SK-N-SH (cell line): ENCODE measurements around the gene CSNK1A1L. TPM values are rescaled to one million over a fixed set of nuclear protein-coding genes. Genes with fewer than 3 reads are reported as not detected.

Source experiments
- CTCF ChIA-PET: fragments of 300-600, 350-600 bp; formaldehyde crosslinking; extraction: SDS; loops from one replicate; lab custom pipeline; 2021; lab: Yijun Ruan, JAX
- POLR2A ChIA-PET: fragments of 350-600 bp; sonication (Branson Sonifier 250); formaldehyde crosslinking; extraction: SDS; loops from one replicate; lab custom pipeline; 2020; ENCODE audit warnings: antibody characterized with exemption, inconsistent platforms; lab: Yijun Ruan, JAX
- DNase-seq: peaks from one replicate; pipeline ENCODE4 v3.0.0; 2012
- H2AFZ ChIP-seq: fragments of 200-600 bp; sonication (generic); 2 replicates; pipeline ENCODE4 v1.8.1; 2016; ENCODE audit warnings: antibody characterized with exemption, mild to moderate bottlenecking, low read depth
- H3F3A ChIP-seq: fragments of 200-600 bp; sonication (generic); replicated peaks from 2 replicates; pipeline ENCODE3; 2016; ENCODE audit warnings: antibody characterized with exemption, mild to moderate bottlenecking; ENCODE audit not compliant: insufficient read depth
- H3K27ac ChIP-seq, 2 experiments: fragments of 200-500 bp in 1 of 2; fragments of 200-600 bp in 1 of 2; sonication (Bioruptor generic) in 1 of 2; sonication (generic), shearing (Covaris generic) in 1 of 2; 2 replicates each; pipeline versions ENCODE4 v1.5.1 to v1.6.1; 2014 to 2016; ENCODE audit warnings: low read depth in 2 of 2, inconsistent platforms in 1 of 2, low read length in 1 of 2, mild to moderate bottlenecking in 1 of 2, mixed read lengths in 1 of 2
- H3K27me3 ChIP-seq: fragments of 200-600 bp; sonication (generic), shearing (Covaris generic); 2 replicates; pipeline ENCODE4 v1.6.1; 2016; ENCODE audit warnings: mixed run types; ENCODE audit not compliant: insufficient read depth
- H3K36me3 ChIP-seq, 2 experiments: fragments of 200-500 bp in 1 of 2; fragments of 200-600 bp in 1 of 2; sonication (Bioruptor generic) in 1 of 2; sonication (generic) in 1 of 2; replicated peaks in 1 of 2; 2 replicates each; pipeline versions ENCODE3 to v1.5.1; 2014 to 2016; ENCODE audit warnings: low read length in 1 of 2, mild to moderate bottlenecking in 1 of 2; ENCODE audit not compliant: insufficient read depth in 2 of 2, control insufficient read depth in 1 of 2
- H3K4me1 ChIP-seq, 2 experiments: fragments of 200-500 bp in 1 of 2; fragments of 200-600 bp in 1 of 2; sonication (Bioruptor generic) in 1 of 2; sonication (generic), shearing (Covaris generic) in 1 of 2; 2 replicates each; pipeline versions ENCODE4 v1.5.1 to v1.6.1; 2014 to 2016; ENCODE audit warnings: low read depth in 1 of 2, low read length in 1 of 2, mixed run types in 1 of 2; ENCODE audit not compliant: insufficient read depth in 2 of 2, control insufficient read depth in 1 of 2
- H3K4me2 ChIP-seq: fragments of 200-600 bp; sonication (generic), shearing (Covaris generic); 2 replicates; pipeline ENCODE4 v1.6.1; 2017; ENCODE audit warnings: mixed run types
- H3K4me3 ChIP-seq, 2 experiments: fragments of 200-500 bp in 1 of 2; fragments of 200-600 bp in 1 of 2; sonication (Bioruptor generic) in 1 of 2; sonication (generic), shearing (Covaris generic) in 1 of 2; 2 replicates each; pipeline versions ENCODE4 v1.5.1 to v1.8.1; 2014 to 2016; ENCODE audit warnings: low read depth in 2 of 2, inconsistent platforms in 1 of 2, low read length in 1 of 2, mild to moderate bottlenecking in 1 of 2, mixed read lengths in 1 of 2, moderate library complexity in 1 of 2
- H3K79me2 ChIP-seq: fragments of 200-600 bp; sonication (generic); 2 replicates; pipeline ENCODE4 v1.8.1; 2017; ENCODE audit warnings: mild to moderate bottlenecking; ENCODE audit not compliant: insufficient read depth
- H3K9ac ChIP-seq: fragments of 200-600 bp; sonication (generic); 2 replicates; pipeline ENCODE4 v1.6.1; 2017; ENCODE audit warnings: mixed run types
- H3K9me2 ChIP-seq: fragments of 200-600 bp; sonication (generic); 2 replicates; pipeline ENCODE4 v1.6.1; 2017; ENCODE audit warnings: mixed run types
- H3K9me3 ChIP-seq: fragments of 200-600 bp; sonication (generic); 2 replicates; pipeline ENCODE4 v1.6.1; 2017; ENCODE audit warnings: mixed run types, mild to moderate bottlenecking, moderate library complexity
- H4K20me1 ChIP-seq: fragments of 200-600 bp; sonication (generic); 2 replicates; pipeline ENCODE4 v1.6.1; 2017; ENCODE audit warnings: mild to moderate bottlenecking, mixed run types; ENCODE audit not compliant: insufficient read depth
- EZH2phosphoT487 ChIP-seq: fragments of 200-600 bp; sonication (generic); IDR thresholded peaks from 2 replicates; pipeline ENCODE4 v1.6.1; 2017; ENCODE audit warnings: low read depth, mixed run types, mild to moderate bottlenecking, antibody characterized with exemption, moderate library complexity, borderline replicate concordance
- FOSL2 ChIP-seq: IDR thresholded peaks from 2 replicates; pipeline ENCODE4 v1.4.0; 2012; ENCODE audit warnings: low read depth, mild to moderate bottlenecking, moderate library complexity, borderline replicate concordance
- JUND ChIP-seq: IDR thresholded peaks from 2 replicates; pipeline ENCODE4 v1.4.0; 2012
- MEF2A ChIP-seq: IDR thresholded peaks from 2 replicates; pipeline ENCODE4 v1.4.0; 2012; ENCODE audit warnings: low read depth, borderline replicate concordance
- MXI1 ChIP-seq: IDR thresholded peaks from 2 replicates; pipeline ENCODE4 v1.6.1; 2012; ENCODE audit warnings: mild to moderate bottlenecking, low read depth, low read length, improper control_type of control experiment
- NRF1 ChIP-seq: IDR thresholded peaks from 2 replicates; pipeline ENCODE4 v1.6.1; 2012; ENCODE audit warnings: low read depth, mild to moderate bottlenecking, low read length
- POLR2AphosphoS5 ChIP-seq: IDR thresholded peaks from 2 replicates; pipeline ENCODE4 v1.6.1; 2012; ENCODE audit warnings: low read depth, low read length
- RFX5 ChIP-seq: IDR thresholded peaks from 2 replicates; pipeline ENCODE4 v1.6.1; 2012; ENCODE audit warnings: mild to moderate bottlenecking, improper control_type of control experiment, low read length
- RXRA ChIP-seq: IDR thresholded peaks from 2 replicates; pipeline ENCODE4 v1.4.0; 2012; ENCODE audit warnings: low read depth, mild to moderate bottlenecking, borderline replicate concordance
- SIN3A ChIP-seq: IDR thresholded peaks from 2 replicates; pipeline ENCODE4 v1.6.1; 2012; ENCODE audit warnings: low read depth, mild to moderate bottlenecking, low read length, moderate library complexity, borderline replicate concordance
- TEAD4 ChIP-seq: IDR thresholded peaks from 2 replicates; pipeline ENCODE4 v1.4.0; 2012; ENCODE audit warnings: mild to moderate bottlenecking, borderline replicate concordance; ENCODE audit not compliant: insufficient read depth
- WGBS: methylation state at CpG from one replicate; pipeline ENCODE4 v1.1.6; 2017; ENCODE audit warnings: low lambda C conversion rate; 5-methylcytosine and 5-hydroxymethylcytosine counted together
- polyA plus RNA-seq, 3 experiments: library from polyadenylated mRNA; depleted of rRNA; stranded (reverse); fragments of >200 nt; gene quantifications; 2 replicates each; pipeline ENCODE4 v1.2.3, GENCODE V29; 2012
- TF ChIP-seq, protein P1 (sequence below): fragments of 150-350 bp; IDR thresholded peaks from 2 replicates; pipeline ENCODE4 v1.6.1; 2016; ENCODE audit warnings: mild to moderate bottlenecking, low read depth, low read length
- TF ChIP-seq, protein P2 (sequence below): fragments of 200-600 bp; sonication (generic); IDR thresholded peaks from 2 replicates; pipeline ENCODE4 v1.6.1; 2017; ENCODE audit warnings: antibody characterized with exemption, mild to moderate bottlenecking, moderate library complexity
- TF ChIP-seq, protein P3 (sequence below): IDR thresholded peaks from 2 replicates; pipeline ENCODE4; 2012
- TF ChIP-seq, protein P4 (sequence below): IDR thresholded peaks from 2 replicates; pipeline ENCODE4 v1.4.0; 2012; ENCODE audit warnings: low read depth
- TF ChIP-seq, protein P5 (sequence below): IDR thresholded peaks from 2 replicates; pipeline ENCODE4 v1.6.1; 2012; ENCODE audit warnings: mild to moderate bottlenecking, low read depth, low read length, moderate library complexity
- TF ChIP-seq, protein P6 (sequence below): IDR thresholded peaks from 2 replicates; pipeline ENCODE4 v1.4.0; 2012; ENCODE audit warnings: low read depth, borderline replicate concordance

CSNK1A1L gene
- polyA plus RNA-seq, 1 of the 3 experiments (the other 2 are of a cell fraction): not detected

DNA sequence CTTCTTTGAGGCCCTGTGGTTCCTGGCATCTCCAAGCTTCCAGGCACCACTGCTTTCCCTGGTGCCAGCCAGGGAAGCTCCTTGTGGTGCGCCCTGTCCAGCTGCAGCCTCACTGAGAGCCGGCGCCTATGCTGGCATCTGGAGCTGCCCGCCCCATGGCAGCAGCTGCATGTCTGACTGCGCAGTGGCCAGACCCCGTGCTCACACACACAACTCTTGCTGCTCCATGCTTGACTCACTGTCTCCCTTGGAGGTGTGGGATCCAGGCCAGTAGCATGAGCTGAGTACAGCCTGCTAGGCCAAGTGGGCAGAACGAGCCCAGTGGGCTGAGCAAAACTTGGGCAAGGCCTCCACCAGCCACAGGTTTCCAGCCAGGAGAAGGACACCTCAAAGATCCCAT, 34.5 kb downstream of the CSNK1A1L start:
- no peaks in the 10 kb centered on the region for H3K36me3 ChIP-seq
- no peaks in the 10 kb centered on the region for H3K27me3 ChIP-seq
- H3K4me2 ChIP-seq: no peak overlapping the region
- DNase-seq: no peak
- no peaks in the 10 kb centered on the region for H4K20me1 ChIP-seq
- H3K4me3 ChIP-seq: no peak overlapping the region
- peaks cover 8% of the 10 kb centered on the region for H3F3A ChIP-seq
- no peaks in the 10 kb centered on the region for H3K4me1 ChIP-seq
- POLR2A ChIA-PET: interaction anchor here (1.1 kb wide), 1 partner anchor 71 kb away, joined by 3 read pairs; the partner anchor contains the start of gene ALG5
- H3K9me2 ChIP-seq: no peaks in the 10 kb centered on the region
- no peaks in the 10 kb centered on the region for H3K9me3 ChIP-seq
- no peak overlapping the region for H3K27ac ChIP-seq
- no peak overlapping the region for H2AFZ ChIP-seq
- TF ChIP-seq RFX5: no peak
- TF ChIP-seq, protein P1, sequence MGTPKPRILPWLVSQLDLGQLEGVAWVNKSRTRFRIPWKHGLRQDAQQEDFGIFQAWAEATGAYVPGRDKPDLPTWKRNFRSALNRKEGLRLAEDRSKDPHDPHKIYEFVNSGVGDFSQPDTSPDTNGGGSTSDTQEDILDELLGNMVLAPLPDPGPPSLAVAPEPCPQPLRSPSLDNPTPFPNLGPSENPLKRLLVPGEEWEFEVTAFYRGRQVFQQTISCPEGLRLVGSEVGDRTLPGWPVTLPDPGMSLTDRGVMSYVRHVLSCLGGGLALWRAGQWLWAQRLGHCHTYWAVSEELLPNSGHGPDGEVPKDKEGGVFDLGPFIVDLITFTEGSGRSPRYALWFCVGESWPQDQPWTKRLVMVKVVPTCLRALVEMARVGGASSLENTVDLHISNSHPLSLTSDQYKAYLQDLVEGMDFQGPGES: no peak
- no peak for TF ChIP-seq MEF2A
- no peak for TF ChIP-seq FOSL2
- TF ChIP-seq, protein P2, sequence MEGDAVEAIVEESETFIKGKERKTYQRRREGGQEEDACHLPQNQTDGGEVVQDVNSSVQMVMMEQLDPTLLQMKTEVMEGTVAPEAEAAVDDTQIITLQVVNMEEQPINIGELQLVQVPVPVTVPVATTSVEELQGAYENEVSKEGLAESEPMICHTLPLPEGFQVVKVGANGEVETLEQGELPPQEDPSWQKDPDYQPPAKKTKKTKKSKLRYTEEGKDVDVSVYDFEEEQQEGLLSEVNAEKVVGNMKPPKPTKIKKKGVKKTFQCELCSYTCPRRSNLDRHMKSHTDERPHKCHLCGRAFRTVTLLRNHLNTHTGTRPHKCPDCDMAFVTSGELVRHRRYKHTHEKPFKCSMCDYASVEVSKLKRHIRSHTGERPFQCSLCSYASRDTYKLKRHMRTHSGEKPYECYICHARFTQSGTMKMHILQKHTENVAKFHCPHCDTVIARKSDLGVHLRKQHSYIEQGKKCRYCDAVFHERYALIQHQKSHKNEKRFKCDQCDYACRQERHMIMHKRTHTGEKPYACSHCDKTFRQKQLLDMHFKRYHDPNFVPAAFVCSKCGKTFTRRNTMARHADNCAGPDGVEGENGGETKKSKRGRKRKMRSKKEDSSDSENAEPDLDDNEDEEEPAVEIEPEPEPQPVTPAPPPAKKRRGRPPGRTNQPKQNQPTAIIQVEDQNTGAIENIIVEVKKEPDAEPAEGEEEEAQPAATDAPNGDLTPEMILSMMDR: no peak
- TF ChIP-seq, protein P3, sequence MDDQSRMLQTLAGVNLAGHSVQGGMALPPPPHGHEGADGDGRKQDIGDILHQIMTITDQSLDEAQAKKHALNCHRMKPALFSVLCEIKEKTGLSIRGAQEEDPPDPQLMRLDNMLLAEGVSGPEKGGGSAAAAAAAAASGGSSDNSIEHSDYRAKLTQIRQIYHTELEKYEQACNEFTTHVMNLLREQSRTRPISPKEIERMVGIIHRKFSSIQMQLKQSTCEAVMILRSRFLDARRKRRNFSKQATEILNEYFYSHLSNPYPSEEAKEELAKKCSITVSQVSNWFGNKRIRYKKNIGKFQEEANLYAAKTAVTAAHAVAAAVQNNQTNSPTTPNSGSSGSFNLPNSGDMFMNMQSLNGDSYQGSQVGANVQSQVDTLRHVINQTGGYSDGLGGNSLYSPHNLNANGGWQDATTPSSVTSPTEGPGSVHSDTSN: no peak
- no peak for TF ChIP-seq EZH2phosphoT487
- TF ChIP-seq MXI1: no peak
- TF ChIP-seq POLR2AphosphoS5: no peak
- TF ChIP-seq, all 33 proteins: peak for 0
- WGBS: 64% methylated on average over 3 of the region's 7 CpGs
- H3K79me2 ChIP-seq: no peaks in the 10 kb centered on the region
- no peak overlapping the region for H3K9ac ChIP-seq
- CTCF ChIA-PET: interaction anchor here (1.0 to 1.3 kb wide), 2 partner anchors 71 to 88 kb away, joined by 4 to 9 read pairs; partner anchors contain the start of genes ALG5 and EXOSC8

DNA sequence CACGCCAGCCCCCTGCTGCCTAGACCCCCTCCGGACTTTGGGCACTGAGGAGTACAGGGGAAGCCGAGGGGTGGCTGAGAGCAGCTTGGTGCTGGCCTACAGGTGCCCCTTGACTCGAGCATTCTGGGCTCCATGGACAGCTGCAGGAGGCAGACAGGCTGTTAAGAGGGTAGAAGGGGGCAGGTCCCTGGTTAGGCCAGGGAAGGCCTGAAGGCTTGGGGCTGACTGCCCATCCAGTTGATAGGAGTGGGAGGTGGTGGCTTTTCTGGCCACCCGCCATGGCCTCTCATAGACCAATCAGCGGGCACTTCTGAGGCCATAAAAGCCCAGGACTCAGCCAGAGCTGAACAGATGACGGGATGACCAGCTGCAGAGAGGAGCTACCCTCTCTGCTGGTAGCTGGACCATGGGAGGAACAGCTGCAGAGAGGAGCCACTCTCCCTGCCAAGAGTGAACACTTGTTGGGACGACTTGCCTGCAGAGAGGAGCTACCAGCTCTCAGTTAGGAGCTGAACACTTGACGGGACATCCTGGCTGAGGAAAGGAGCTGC, 35.2 kb downstream of the CSNK1A1L start:
- no peaks in the 10 kb centered on the region for H3K79me2 ChIP-seq
- no peaks in the 10 kb centered on the region for H3K9me3 ChIP-seq
- H3F3A ChIP-seq: peaks cover 8% of the 10 kb centered on the region
- POLR2A ChIA-PET: interaction anchor here (1.1 kb wide), 1 partner anchor 71 kb away, joined by 3 read pairs; the partner anchor contains the start of gene ALG5
- H2AFZ ChIP-seq: no peak overlapping the region
- no peaks in the 10 kb centered on the region for H3K27me3 ChIP-seq
- CTCF ChIA-PET: interaction anchor here (1.0 to 1.3 kb wide), 3 partner anchors 12 to 88 kb away, joined by 4 to 9 read pairs (median 4); partner anchors contain the start of genes ALG5 and EXOSC8
- no peaks in the 10 kb centered on the region for H3K4me1 ChIP-seq
- no peak overlapping the region for H3K9ac ChIP-seq
- H3K27ac ChIP-seq: no peak overlapping the region
- H3K4me3 ChIP-seq: no peak overlapping the region
- H4K20me1 ChIP-seq: no peaks in the 10 kb centered on the region
- peak; percentile 16 for DNase-seq
- H3K36me3 ChIP-seq: no peaks in the 10 kb centered on the region
- 66% methylated on average over 7 of the region's 9 CpGs for WGBS
- no peaks in the 10 kb centered on the region for H3K9me2 ChIP-seq
- no peak overlapping the region for H3K4me2 ChIP-seq
- TF ChIP-seq, protein P4, sequence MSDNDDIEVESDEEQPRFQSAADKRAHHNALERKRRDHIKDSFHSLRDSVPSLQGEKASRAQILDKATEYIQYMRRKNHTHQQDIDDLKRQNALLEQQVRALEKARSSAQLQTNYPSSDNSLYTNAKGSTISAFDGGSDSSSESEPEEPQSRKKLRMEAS: no peak
- TF ChIP-seq, protein P5, sequence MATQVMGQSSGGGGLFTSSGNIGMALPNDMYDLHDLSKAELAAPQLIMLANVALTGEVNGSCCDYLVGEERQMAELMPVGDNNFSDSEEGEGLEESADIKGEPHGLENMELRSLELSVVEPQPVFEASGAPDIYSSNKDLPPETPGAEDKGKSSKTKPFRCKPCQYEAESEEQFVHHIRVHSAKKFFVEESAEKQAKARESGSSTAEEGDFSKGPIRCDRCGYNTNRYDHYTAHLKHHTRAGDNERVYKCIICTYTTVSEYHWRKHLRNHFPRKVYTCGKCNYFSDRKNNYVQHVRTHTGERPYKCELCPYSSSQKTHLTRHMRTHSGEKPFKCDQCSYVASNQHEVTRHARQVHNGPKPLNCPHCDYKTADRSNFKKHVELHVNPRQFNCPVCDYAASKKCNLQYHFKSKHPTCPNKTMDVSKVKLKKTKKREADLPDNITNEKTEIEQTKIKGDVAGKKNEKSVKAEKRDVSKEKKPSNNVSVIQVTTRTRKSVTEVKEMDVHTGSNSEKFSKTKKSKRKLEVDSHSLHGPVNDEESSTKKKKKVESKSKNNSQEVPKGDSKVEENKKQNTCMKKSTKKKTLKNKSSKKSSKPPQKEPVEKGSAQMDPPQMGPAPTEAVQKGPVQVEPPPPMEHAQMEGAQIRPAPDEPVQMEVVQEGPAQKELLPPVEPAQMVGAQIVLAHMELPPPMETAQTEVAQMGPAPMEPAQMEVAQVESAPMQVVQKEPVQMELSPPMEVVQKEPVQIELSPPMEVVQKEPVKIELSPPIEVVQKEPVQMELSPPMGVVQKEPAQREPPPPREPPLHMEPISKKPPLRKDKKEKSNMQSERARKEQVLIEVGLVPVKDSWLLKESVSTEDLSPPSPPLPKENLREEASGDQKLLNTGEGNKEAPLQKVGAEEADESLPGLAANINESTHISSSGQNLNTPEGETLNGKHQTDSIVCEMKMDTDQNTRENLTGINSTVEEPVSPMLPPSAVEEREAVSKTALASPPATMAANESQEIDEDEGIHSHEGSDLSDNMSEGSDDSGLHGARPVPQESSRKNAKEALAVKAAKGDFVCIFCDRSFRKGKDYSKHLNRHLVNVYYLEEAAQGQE: no peak
- TF ChIP-seq NRF1 (no peak), RXRA (no peak), TEAD4 (no peak), SIN3A (no peak), JUND (no peak)
- TF ChIP-seq, protein P6, sequence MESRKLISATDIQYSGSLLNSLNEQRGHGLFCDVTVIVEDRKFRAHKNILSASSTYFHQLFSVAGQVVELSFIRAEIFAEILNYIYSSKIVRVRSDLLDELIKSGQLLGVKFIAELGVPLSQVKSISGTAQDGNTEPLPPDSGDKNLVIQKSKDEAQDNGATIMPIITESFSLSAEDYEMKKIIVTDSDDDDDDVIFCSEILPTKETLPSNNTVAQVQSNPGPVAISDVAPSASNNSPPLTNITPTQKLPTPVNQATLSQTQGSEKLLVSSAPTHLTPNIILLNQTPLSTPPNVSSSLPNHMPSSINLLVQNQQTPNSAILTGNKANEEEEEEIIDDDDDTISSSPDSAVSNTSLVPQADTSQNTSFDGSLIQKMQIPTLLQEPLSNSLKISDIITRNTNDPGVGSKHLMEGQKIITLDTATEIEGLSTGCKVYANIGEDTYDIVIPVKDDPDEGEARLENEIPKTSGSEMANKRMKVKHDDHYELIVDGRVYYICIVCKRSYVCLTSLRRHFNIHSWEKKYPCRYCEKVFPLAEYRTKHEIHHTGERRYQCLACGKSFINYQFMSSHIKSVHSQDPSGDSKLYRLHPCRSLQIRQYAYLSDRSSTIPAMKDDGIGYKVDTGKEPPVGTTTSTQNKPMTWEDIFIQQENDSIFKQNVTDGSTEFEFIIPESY: no peak
